OCI-LY7 (cell line): ENCODE measurements around the gene C6orf136.
"Not testable (repeated sequence)": the region's sequence is repeated elsewhere in the genome, so short reads cannot be mapped to it uniquely, and the experiment has no call there.

Experiments
- EZH2phosphoT487 ChIP-seq: fragments of 200-600 bp; sonication (generic); IDR thresholded peaks from 2 replicates; pipeline ENCODE4 v1.6.1; 2018; ENCODE audit warnings: low read depth, borderline replicate concordance, mild to moderate bottlenecking, mixed run types, antibody characterized with exemption, low read length, moderate library complexity, mixed read lengths
- TF ChIP-seq, protein P1 (sequence below): fragments of 200-600 bp; sonication (generic); conservative IDR thresholded peaks from 2 replicates; pipeline ENCODE4 v1.5.1; 2014; ENCODE audit warnings: mild to moderate bottlenecking, antibody characterized with exemption, low read length, moderate library complexity, mixed read lengths

DNA sequence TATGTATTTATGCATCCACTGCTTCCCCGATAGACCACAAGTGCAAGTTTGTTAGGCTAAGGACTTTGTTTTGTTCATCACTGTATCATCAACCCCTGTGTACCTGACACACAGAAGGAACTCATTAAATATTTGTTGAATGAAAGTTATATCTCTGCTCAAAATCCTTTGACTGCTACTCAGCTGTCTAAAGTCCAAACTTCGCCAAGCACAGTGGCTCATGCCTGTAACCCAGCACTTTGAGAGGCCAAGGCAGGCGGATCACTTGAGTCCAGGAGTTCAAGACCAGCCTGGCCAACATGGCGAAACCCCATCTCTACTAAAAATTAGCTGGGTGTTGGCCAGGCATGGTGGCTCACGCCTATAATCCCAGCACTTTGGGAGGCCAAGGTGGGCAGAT is 11.0 kb downstream of the C6orf136 start:
- TF ChIP-seq, protein P1, sequence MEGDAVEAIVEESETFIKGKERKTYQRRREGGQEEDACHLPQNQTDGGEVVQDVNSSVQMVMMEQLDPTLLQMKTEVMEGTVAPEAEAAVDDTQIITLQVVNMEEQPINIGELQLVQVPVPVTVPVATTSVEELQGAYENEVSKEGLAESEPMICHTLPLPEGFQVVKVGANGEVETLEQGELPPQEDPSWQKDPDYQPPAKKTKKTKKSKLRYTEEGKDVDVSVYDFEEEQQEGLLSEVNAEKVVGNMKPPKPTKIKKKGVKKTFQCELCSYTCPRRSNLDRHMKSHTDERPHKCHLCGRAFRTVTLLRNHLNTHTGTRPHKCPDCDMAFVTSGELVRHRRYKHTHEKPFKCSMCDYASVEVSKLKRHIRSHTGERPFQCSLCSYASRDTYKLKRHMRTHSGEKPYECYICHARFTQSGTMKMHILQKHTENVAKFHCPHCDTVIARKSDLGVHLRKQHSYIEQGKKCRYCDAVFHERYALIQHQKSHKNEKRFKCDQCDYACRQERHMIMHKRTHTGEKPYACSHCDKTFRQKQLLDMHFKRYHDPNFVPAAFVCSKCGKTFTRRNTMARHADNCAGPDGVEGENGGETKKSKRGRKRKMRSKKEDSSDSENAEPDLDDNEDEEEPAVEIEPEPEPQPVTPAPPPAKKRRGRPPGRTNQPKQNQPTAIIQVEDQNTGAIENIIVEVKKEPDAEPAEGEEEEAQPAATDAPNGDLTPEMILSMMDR = not testable (repeated sequence)
- not testable (repeated sequence) for TF ChIP-seq EZH2phosphoT487
